ENCODE data around the gene EDAR. TPM values are rescaled to one million over a fixed set of nuclear protein-coding genes. Genes with fewer than 3 reads are reported as not detected.

EDAR gene
- total RNA-seq, 2 experiments from 2014 or later: not detected

- Mint-ChIP-seq H3K36me3 (ENCODE audit: low read depth) (peaks cover 3% of the 10 kb centered on the region), H3K9me3 (ENCODE audit: insufficient read depth) (peaks cover 11% of the 10 kb centered on the region), H3K27me3 (ENCODE audit: low read depth) (peaks cover 2% of the 10 kb centered on the region), H3K4me1 (ENCODE audit: low read depth) (no peaks in the 10 kb centered on the region), H3K27ac (no peak overlapping the region), H3K4me3 (no peak overlapping the region)
- no peak for ATAC-seq
- POLR2A ChIA-PET: no interaction called here
- CTCF ChIA-PET: no interaction called here
- DNase-seq: no peak
Measured at GRCh38 chr2:108884619-108885018, 104.4 kb downstream of the EDAR start.

GRCh38 chr2:108878276-108878675 lies 110.7 kb downstream of the EDAR start:
- no peak for ATAC-seq
- Mint-ChIP-seq H3K4me1 (ENCODE audit: low read depth) (no peaks in the 10 kb centered on the region), H3K27ac (no peak overlapping the region), H3K9me3 (ENCODE audit: insufficient read depth) (no peaks in the 10 kb centered on the region), H3K36me3 (ENCODE audit: low read depth) (peaks cover 5% of the 10 kb centered on the region), H3K4me3 (no peak overlapping the region), H3K27me3 (ENCODE audit: low read depth) (no peaks in the 10 kb centered on the region)
- DNase-seq: no peak
- ChIA-PET POLR2A (no interaction called here), CTCF (no interaction called here)

DNA sequence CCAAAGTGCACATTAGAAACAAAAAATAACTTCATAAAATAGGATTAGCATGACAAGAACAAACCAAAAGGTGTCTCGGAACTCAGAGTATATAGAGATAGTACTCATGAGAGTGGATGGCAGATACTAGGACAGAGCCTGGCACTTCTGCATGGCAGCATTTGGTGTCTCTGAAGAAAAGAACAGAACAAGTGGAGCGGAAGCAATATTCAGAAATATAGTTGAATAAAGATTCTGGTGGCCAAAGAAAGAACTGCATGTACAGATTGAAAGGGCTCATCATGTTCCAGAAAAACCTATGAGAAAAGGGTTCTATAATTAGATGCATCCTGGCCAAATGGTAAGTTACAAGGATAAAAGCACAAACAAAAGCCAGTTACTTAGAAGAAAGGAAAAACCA lies 111.5 kb downstream of the EDAR start:
- H3K36me3 Mint-ChIP-seq (ENCODE audit: low read depth): peaks cover 5% of the 10 kb centered on the region
- no peak for ATAC-seq

GRCh38 chr2:108870069-108870644 lies 118.9 kb downstream of the EDAR start:
- Mint-ChIP-seq H3K36me3 (ENCODE audit: low read depth) (peaks cover 44% of the 10 kb centered on the region), H3K9me3 (ENCODE audit: insufficient read depth) (peaks cover 26% of the 10 kb centered on the region), H3K4me1 (ENCODE audit: low read depth) (peaks cover 8% of the 10 kb centered on the region), H3K27me3 (ENCODE audit: low read depth) (no peaks in the 10 kb centered on the region), H3K4me3 (no peak overlapping the region), H3K27ac (no peak overlapping the region)
- CTCF ChIA-PET: no interaction called here
- POLR2A ChIA-PET: no interaction called here
- DNase-seq (no peak), ATAC-seq (no peak)

More for the DNA sequence above, 111.5 kb downstream of the EDAR start:
- no peak for DNase-seq
- ChIA-PET POLR2A (no interaction called here), CTCF (no interaction called here)
- Mint-ChIP-seq H3K27ac (no peak overlapping the region), H3K9me3 (ENCODE audit: insufficient read depth) (no peaks in the 10 kb centered on the region), H3K4me1 (ENCODE audit: low read depth) (no peaks in the 10 kb centered on the region), H3K4me3 (no peak overlapping the region), H3K27me3 (ENCODE audit: low read depth) (no peaks in the 10 kb centered on the region)

- DNase-seq: no peak
- ATAC-seq: no peak
- ChIA-PET POLR2A (no interaction called here), CTCF (interaction anchor here (1.6 kb wide), 1 partner anchor 15 kb away, joined by 4 read pairs; no protein-coding TSS in a partner anchor)
- Mint-ChIP-seq H3K27ac (no peak overlapping the region), H3K4me1 (ENCODE audit: low read depth) (peaks cover 8% of the 10 kb centered on the region), H3K36me3 (ENCODE audit: low read depth) (peaks cover 44% of the 10 kb centered on the region), H3K4me3 (no peak overlapping the region), H3K9me3 (ENCODE audit: insufficient read depth) (peaks cover 26% of the 10 kb centered on the region), H3K27me3 (ENCODE audit: low read depth) (no peaks in the 10 kb centered on the region)
Measured at GRCh38 chr2:108869542-108869941, 119.5 kb downstream of the EDAR start.

DNA sequence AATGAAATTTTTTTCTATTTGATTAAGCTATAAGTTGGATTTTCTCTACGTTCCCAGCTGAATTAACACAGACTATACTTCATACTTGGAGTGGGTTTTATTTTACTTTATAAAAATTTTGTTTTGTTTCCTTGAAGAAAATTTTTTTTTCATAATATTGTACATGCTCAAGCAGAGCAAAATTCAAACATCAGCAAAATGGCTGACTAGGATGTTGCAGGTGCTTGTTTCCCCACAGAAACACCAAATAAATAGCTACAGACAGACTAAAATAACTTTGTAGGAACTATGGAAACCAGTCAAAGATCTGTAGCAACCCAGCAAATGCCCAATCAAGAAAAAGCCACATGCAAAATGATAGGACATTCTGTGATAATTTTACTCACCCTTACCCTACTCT lies 120.1 kb downstream of the EDAR start:
- ChIA-PET POLR2A (no interaction called here), CTCF (interaction anchor here (1.6 kb wide), 1 partner anchor 15 kb away, joined by 4 read pairs; no protein-coding TSS in a partner anchor)
- Mint-ChIP-seq H3K4me1 (ENCODE audit: low read depth) (peaks cover 8% of the 10 kb centered on the region), H3K27me3 (ENCODE audit: low read depth) (no peaks in the 10 kb centered on the region), H3K4me3 (no peak overlapping the region), H3K27ac (no peak overlapping the region), H3K36me3 (ENCODE audit: low read depth) (peaks cover 44% of the 10 kb centered on the region), H3K9me3 (ENCODE audit: insufficient read depth) (peaks cover 26% of the 10 kb centered on the region)
- DNase-seq (no peak), ATAC-seq (no peak)

- Mint-ChIP-seq H3K4me1 (ENCODE audit: low read depth) (peaks cover 8% of the 10 kb centered on the region), H3K27me3 (ENCODE audit: low read depth) (no peaks in the 10 kb centered on the region), H3K36me3 (ENCODE audit: low read depth) (peaks cover 43% of the 10 kb centered on the region), H3K4me3 (no peak overlapping the region), H3K9me3 (ENCODE audit: insufficient read depth) (peaks cover 26% of the 10 kb centered on the region), H3K27ac (no peak overlapping the region)
- DNase-seq (no peak), ATAC-seq (no peak)
- ChIA-PET POLR2A (no interaction called here), CTCF (no interaction called here)
Measured at GRCh38 chr2:108866041-108866440, 123.0 kb downstream of the EDAR start.

DNA sequence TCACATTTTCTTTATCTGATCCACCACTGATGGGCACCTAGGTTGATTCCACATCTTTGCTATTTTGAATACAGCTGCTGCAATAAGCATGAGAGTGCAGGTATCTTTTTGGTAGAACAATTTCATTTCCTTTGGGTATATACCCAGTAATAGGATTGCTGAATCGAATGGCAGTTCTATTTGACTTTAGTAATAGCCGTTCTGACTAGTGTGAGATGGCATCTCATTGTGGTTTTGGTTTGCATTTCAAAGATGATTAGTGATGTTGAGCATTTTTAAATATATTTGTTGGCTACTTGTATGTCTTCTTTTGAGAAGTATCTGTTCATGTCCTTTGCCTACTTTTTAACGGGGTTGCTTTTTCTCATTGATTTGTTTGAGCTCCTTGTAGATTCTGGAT lies 130.1 kb downstream of the EDAR start:
- DNase-seq: no peak
- H3K36me3 Mint-ChIP-seq (ENCODE audit: low read depth): peaks cover 8% of the 10 kb centered on the region
- H3K4me3 Mint-ChIP-seq: no peak overlapping the region
- ATAC-seq: no peak
- CTCF ChIA-PET: no interaction called here
- H3K27me3 Mint-ChIP-seq (ENCODE audit: low read depth): no peaks in the 10 kb centered on the region
- POLR2A ChIA-PET: no interaction called here
- no peaks in the 10 kb centered on the region for H3K4me1 Mint-ChIP-seq (ENCODE audit: low read depth)
- H3K27ac Mint-ChIP-seq: no peak overlapping the region
- H3K9me3 Mint-ChIP-seq (ENCODE audit: insufficient read depth): no peaks in the 10 kb centered on the region

DNA sequence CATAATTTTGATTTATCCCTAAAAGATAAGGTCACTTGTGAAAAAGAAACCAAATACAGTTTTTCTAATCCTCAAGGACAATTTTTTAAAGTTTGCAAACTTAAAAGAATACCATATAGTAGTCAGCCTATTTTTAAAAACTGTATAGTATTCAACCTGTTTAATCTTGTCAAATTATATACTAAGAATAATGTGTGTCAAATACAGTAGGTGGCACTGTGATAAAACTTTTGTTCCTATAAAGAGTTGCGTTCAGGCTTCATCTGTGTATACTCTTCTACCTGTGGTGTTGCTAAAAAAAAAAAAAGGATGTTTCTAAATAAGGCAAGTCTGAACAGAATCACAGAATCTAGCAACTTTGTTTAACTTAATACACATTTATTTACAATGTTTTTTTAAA lies 133.8 kb downstream of the EDAR start:
- no peak for DNase-seq
- Mint-ChIP-seq H3K9me3 (ENCODE audit: insufficient read depth) (no peaks in the 10 kb centered on the region), H3K4me3 (no peak overlapping the region), H3K4me1 (ENCODE audit: low read depth) (no peaks in the 10 kb centered on the region), H3K27ac (no peak overlapping the region), H3K36me3 (ENCODE audit: low read depth) (peaks cover 21% of the 10 kb centered on the region), H3K27me3 (ENCODE audit: low read depth) (no peaks in the 10 kb centered on the region)
- ATAC-seq: peak; percentile 61
- POLR2A ChIA-PET: no interaction called here
- CTCF ChIA-PET: interaction anchor here (1.1 to 2.4 kb wide), 2 partner anchors 134 to 272 kb away, joined by 4 to 9 read pairs; partner anchors contain the start of gene EDAR

DNA sequence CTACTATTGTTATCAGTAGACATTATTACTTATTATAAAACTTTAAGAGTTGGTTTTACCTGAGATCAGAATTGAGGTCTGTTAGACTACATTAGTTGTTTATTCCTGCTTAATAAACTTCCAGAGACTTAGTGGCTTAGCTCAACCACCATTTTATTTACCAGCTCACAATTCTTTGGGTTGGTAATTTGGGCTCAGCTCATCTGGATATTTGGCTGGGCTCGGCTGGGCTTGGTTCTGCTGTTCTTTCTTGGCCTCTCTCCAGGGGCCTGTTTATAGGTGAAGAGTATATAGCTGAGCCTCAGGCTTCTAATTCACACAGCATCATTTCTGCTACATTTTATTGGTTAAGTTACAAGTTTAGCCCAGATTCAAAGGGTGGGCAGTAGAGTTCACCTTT lies 134.5 kb downstream of the EDAR start:
- H3K36me3 Mint-ChIP-seq (ENCODE audit: low read depth): peaks cover 24% of the 10 kb centered on the region
- H3K9me3 Mint-ChIP-seq (ENCODE audit: insufficient read depth): no peaks in the 10 kb centered on the region
- no peaks in the 10 kb centered on the region for H3K27me3 Mint-ChIP-seq (ENCODE audit: low read depth)
- POLR2A ChIA-PET: no interaction called here
- ATAC-seq (no peak), DNase-seq (no peak)
- H3K4me3 Mint-ChIP-seq: no peak overlapping the region
- no peak overlapping the region for H3K27ac Mint-ChIP-seq
- CTCF ChIA-PET: interaction anchor here (1.1 to 1.8 kb wide), 5 partner anchors 9 to 656 kb away, joined by 3 to 10 read pairs (median 4); no protein-coding TSS in a partner anchor
- H3K4me1 Mint-ChIP-seq (ENCODE audit: low read depth): no peaks in the 10 kb centered on the region

DNA sequence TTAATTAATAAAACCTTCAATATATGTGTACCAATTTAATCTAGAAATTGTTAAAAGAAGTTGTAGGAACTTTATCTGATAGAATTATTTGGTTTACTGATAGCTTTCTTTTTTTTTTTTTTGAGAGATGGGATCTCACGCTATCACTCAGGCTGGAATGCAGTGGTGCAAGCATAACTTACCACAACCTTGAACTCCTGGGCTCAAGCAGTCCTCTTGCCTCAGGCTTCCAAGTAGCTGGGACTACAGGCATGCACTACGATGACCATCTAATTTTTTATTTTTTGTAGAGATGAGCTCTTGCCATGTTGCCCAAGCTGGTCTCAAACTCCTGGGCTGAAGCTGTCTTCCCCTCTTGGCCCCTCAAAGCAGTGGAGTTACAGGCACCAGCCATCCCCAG lies 135.6 kb downstream of the EDAR start:
- ChIA-PET POLR2A (no interaction called here), CTCF (interaction anchor here (1.5 to 1.8 kb wide), 2 partner anchors 19 to 657 kb away, joined by 4 to 10 read pairs; no protein-coding TSS in a partner anchor)
- H3K27ac Mint-ChIP-seq: no peak overlapping the region
- H3K9me3 Mint-ChIP-seq (ENCODE audit: insufficient read depth): no peaks in the 10 kb centered on the region
- no peak for DNase-seq
- H3K36me3 Mint-ChIP-seq (ENCODE audit: low read depth): peaks cover 24% of the 10 kb centered on the region
- no peaks in the 10 kb centered on the region for H3K27me3 Mint-ChIP-seq (ENCODE audit: low read depth)
- no peak overlapping the region for H3K4me3 Mint-ChIP-seq
- no peak for ATAC-seq
- no peaks in the 10 kb centered on the region for H3K4me1 Mint-ChIP-seq (ENCODE audit: low read depth)

- H3K9me3 Mint-ChIP-seq (ENCODE audit: insufficient read depth): no peaks in the 10 kb centered on the region
- no peak overlapping the region for H3K27ac Mint-ChIP-seq
- ChIA-PET CTCF (no interaction called here), POLR2A (no interaction called here)
- H3K36me3 Mint-ChIP-seq (ENCODE audit: low read depth): peaks cover 22% of the 10 kb centered on the region
- no peak overlapping the region for H3K4me3 Mint-ChIP-seq
- no peaks in the 10 kb centered on the region for H3K4me1 Mint-ChIP-seq (ENCODE audit: low read depth)
- ATAC-seq (no peak), DNase-seq (no peak)
- H3K27me3 Mint-ChIP-seq (ENCODE audit: low read depth): no peaks in the 10 kb centered on the region
Measured at GRCh38 chr2:108852375-108852774, 136.6 kb downstream of the EDAR start.

GRCh38 chr2:108847000-108847399 lies 142.0 kb downstream of the EDAR start:
- ChIA-PET CTCF (interaction anchor here (1.4 kb wide), 1 partner anchor 10 kb away, joined by 7 read pairs; no protein-coding TSS in a partner anchor), POLR2A (no interaction called here)
- no peak overlapping the region for H3K4me3 Mint-ChIP-seq
- H3K27me3 Mint-ChIP-seq (ENCODE audit: low read depth): no peaks in the 10 kb centered on the region
- H3K27ac Mint-ChIP-seq: no peak overlapping the region
- ATAC-seq (no peak), DNase-seq (no peak)
- no peaks in the 10 kb centered on the region for H3K9me3 Mint-ChIP-seq (ENCODE audit: insufficient read depth)
- peaks cover 23% of the 10 kb centered on the region for H3K36me3 Mint-ChIP-seq (ENCODE audit: low read depth)
- H3K4me1 Mint-ChIP-seq (ENCODE audit: low read depth): no peaks in the 10 kb centered on the region

Measured in activated CD8-positive, alpha-beta T cell treated with anti-CD3 and anti-CD28 coated beads, Interleukin-2, amount 10 ng/mL, durations not matched to agents 7 days and 5 days (primary cell).